ENCODE results near the gene CARMIL3. TPM values are rescaled to one million over a fixed set of nuclear protein-coding genes. Genes with fewer than 3 reads are reported as not detected.
"Not testable (repeated sequence)": the region's sequence is repeated elsewhere in the genome, so short reads cannot be mapped to it uniquely, and the experiment has no call there.

The CARMIL3 gene
- polyA plus RNA-seq, 12 donors: 0.09 to 0.74 (median 0.22) TPM; not detected in 2

DNA sequence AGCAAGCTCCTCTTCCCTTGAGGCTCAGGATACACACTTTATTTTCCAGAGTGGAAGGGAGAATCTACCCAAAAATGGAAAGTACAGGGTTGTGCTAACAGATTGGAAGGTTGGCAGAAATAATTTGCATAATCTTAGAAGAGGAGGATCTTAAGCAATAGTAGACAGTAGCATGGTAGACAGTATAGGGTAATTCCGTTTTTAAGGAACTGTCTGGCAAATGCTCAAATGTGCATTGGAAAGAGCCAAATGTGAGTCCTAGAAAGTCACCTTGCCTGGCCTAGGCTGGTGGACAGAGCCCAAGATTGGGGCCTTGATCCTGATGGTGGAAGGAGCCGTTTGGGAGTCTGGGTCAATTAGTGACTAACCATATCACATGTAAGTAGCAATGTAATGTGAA is 13.1 kb upstream of the CARMIL3 start:
- no peak for DNase-seq

DNA sequence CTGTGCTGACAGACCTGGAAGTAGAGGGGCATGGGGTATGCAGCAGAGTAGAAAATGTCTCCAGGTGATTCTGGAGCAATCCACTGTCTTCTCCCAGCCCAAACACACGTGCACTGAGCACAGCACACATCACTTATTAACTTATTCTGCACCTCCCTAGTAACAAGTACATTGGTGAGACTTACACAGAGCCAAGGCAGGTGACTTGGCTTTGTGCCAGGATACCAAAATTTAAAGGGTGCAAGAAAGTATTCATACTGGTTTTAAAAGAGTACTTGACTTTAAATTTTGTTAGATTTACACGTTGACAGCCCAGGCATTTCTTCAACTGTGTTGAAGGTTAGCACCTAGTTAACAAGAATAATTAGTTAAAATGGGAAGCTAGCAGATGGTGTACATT is 11.1 kb upstream of the CARMIL3 start:
- DNase-seq: no peak

DNA sequence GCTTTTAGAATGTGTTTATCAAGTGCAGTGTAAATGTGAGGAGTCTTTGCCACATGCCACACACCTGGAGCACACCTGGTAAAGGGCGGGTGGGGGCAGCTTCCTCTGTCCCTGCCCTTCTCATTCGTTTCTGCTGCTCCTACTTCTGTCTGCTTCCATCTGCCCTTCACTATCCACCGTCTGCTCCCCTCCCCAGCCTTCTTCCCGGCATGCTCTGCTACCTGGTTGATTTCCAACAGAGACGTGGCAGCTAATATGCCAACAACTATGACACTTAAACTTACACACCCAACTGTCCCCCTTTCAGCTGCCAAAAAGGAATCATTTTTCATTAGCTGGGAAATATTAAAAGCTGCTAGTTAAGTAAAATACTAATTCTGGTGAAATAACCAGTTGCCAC is 9.1 kb upstream of the CARMIL3 start:
- no peak for DNase-seq

DNA sequence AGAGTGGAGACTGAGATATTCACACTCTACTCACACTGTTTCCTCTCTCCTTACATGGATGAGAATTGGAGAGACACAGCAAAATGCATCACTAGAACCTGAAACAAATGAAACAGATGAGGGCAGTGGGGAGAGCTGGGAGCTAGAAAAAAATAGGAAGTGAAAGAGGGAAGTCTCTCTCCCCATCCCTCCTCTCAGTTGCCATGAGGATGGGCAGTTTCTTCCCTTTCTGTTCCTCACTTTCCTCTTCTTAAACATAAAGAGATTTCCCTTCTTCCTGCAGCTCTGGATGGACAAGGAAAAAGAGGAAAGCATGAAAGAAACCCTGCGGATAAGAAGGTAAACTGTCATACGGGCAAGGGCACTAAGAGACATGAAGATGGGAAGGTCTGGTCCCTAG is 2.8 kb upstream of the CARMIL3 start:
- not testable (repeated sequence) for DNase-seq

DNA sequence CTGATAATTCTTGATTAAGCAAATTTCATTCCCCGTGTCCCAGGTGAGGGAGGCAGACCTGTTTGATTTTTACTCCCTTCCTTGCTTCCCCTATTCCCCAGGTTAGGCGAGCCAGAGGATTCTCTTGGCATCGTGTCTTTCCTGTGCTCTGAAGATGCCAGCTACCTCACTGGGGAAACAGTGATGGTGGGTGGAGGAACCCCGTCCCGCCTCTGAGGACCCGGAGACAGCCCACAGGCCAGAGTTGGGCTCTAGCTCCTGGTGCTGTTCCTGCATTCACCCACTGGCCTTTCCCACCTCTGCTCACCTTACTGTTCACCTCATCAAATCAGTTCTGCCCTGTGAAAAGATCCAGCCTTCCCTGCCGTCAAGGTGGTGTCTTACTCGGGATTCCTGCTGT is 1.1 kb upstream of the CARMIL3 start:
- DNase-seq: not testable (repeated sequence)

DNA sequence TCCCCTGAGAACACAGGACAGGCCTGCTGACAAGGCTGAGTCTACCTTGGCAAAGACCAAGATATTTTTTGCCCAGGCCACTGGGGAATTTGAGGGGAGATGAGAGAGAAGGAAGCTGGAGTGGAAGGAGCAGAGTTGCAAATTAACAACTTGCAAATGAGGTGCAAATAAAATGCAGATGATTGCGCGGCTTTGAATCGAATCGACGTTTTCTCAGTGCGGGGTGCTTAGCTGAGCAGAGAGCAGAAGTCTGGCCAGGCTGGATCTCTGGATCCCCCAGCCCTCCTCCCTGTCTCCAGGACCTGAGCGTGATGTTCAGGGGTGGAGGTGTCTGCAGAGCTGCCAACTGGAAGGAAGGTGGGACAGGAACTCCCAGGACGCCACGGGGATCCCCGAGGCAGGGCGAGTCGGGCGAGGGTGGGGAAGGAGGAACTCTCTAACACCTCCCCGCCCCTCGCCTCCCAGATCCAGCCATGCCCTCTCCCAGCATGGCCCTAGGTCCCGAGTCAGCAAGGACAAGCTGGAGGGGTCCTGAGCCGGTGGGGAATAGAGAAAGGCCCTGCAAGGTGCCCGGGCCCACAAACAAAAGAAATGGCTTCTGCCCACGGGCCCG is 527 bp upstream of the CARMIL3 start:
- DNase-seq: peak; percentile 7

DNA sequence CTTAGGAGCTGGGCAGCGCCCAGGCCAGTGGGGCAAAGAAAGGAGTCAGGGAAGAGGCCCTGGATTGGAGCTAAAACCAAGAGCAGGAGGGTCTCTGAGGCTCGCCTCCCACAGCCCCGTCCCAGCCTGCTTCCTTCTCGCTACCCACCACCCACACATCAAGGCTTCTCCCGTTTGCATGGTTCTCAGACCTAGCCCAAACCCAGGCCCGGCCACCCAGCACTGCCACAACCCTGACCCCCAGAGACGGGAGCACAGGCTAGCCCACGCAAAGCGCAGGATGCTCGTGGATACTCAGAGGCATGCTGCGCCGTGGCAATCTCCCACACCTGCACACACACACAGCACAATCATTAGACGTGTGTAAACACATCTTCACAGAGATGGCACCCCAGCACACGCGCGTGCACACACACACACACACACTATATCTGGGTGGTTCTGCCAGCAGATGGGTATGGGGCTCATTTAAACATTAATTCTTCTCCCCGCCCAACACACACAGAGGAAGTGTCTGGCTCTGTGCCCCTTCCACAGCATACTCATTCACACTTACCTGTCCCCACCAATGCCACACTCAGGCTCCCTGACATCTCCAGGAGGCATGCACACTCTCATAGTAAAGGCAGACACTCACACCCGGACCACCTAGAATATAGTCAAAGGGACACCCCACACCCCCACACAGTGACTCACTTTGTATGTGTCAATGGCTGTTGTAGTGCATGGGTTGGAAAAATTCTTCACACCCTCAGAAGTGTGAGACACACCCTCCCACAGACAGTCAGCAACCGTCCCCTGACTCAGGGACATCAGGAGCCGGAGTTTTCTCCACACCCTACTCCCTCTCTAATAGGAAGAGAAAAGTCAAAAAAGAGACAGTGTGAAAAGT is 1.1 kb downstream of the CARMIL3 start:
- DNase-seq: no peak

DNA sequence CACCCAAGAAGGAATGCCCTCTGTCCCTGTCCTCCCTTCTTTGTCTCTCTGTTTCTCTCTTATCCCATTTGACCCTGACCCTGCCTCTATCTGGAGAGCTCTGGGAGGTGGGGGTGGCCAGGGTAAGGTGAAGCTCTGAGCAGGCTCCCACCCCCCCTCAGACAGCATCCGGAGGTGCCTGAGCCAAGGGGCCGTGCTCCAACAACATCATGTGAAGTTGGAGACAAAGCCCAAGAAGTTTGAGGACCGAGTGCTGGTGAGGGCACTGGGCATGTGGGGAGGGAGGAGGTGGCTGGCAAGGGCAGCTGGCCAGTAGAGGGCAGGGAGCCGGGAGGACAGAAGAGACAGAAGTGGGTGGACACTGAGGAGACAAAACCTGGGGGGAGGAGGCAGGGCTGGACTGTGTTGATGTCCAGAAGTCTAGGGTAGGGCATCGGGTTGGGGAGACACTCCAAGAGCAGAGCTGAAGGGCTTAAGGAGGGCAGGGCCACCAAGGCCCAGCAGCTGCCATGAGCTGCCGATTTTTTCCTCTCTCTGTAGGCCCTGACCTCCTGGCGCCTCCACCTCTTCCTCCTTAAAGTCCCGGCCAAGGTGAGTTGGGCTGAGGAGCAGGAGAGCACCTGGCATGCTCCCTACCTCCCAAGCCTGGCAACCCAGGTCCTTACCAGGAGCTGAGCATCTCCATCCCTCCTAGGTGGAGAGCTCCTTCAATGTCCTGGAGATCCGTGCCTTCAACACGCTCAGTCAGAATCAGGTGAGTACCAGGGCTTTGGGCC is 1.9 kb downstream of the CARMIL3 start:
- DNase-seq: no peak

DNA sequence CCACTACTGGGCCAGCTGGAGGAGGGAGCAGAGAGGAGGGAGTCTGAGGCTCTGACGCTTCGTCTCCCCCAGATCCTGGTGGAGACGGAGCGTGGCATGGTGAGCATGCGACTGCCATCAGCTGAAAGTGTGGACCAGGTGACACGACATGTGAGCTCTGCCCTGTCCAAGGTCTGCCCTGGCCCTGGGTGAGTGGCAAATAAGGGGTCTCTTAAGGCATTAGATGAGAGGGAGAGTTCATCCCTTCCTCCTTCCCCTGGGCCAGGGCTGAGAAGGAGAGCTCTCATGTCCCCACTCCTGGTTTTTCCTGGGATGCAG is 2.5 kb downstream of the CARMIL3 start:
- no peak for DNase-seq

DNA sequence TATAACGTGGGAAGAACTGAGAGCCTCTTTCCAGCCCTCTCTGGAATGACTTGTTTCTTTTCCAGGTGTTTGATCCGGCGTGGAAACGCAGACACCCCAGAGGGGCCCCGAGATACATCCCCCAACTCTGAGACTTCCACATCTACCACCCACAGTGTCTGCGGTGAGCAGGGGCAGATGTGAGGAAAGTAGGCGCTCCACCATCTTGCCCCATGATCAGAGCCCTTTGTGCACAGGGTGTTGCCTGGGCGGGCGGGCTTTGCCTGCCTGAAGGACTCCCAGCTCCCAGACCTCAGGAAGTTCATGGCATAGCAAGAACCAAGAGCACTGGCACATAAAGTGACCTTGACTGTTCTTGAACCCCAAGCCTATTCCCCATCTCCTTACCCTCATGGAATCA is 2.8 kb downstream of the CARMIL3 start:
- DNase-seq: no peak

DNA sequence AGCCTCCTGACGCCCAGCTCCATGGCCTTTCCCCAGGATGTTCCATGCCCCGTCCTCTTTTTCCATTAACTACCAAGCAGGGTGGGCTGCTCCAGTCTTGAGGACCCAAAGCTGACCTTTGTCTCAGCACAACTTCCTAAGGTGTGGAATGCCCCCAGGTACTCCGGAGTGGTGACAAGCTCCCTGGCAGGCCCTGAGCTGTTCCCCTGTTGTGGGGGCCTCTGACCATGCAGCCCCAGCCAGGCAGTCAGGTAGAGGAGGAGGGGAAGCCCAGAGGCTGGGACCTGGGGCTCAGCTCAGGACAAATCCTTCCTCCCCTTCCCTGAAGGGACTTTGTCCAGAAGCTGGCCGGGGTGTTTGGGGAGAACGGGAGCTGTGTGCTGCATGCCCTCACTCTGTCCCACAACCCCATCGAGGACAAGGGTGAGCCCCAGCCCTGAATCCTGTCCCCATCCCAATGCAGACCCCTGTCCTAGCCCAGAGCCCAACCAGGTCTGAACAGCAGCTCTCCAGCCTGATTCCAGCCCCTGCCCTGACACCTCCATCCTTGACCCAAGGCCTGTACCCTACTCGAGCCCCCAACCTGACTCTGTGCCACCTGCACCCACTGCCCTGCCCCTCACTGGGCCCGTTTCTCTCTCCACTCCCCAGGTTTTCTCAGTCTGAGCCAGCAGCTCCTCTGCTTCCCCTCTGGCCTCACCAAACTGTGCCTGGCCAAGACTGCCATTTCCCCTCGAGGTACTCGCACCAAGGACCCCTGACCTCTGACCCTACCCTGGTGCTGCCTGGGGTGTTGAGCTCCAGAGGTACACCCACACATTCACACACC is 4.4 kb downstream of the CARMIL3 start:
- DNase-seq: no peak

DNA sequence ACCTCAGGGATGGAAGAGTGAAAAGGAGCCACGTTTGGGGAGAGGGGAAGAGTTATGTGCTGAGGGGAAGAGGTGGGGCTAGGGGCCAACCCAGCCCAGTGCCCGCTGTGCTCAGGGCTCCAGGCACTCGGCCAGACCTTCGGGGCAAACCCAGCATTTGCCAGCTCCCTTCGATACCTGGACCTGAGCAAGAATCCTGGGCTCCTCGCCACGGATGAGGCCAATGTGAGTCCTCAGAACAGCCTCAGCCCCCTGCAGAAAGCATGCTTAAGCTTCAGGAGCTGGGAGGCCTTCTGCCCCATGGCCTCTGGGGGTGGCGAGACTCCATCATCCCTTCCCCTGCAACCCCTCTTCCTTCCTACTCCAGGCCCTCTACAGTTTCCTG is 5.0 kb downstream of the CARMIL3 start:
- no peak for DNase-seq

DNA sequence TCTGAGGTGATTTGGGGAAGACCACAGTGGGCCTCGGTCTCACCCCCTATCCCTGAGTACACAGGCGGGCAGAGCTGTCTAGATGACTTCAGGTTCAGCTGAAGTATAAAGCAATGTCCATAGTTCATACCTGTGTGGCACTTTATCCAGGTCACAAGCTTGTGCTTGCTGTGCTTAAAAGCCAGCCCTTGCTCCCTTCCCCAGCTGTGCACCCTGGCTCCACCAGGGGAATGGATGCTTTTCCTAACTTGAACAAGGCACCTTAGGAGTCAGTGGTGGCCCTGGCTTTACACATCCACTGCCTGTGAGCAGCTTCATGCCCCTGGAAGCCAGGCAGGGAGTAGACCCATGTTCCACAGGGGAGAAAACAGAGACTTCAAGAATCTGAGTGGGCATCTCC is 5.5 kb downstream of the CARMIL3 start:
- no peak for DNase-seq

DNA sequence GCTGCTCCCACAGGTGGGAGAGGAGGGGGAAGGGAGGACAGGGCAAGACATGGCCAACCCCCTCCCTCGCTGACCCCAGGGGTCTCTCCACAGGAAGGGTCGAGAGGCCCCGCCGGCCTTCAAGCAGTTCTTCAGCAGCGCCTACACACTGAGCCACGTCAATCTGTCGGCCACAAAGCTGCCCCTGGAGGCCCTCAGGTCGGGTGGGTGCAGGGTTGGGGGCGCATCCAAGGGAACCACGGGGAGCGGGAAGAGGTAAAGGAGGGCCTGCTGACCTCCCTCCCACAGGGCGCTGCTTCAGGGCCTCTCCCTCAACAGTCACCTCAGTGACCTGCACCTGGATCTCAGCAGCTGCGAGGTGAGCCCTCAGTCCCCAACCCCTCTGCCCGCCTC is 6.1 kb downstream of the CARMIL3 start:
- no peak for DNase-seq

DNA sequence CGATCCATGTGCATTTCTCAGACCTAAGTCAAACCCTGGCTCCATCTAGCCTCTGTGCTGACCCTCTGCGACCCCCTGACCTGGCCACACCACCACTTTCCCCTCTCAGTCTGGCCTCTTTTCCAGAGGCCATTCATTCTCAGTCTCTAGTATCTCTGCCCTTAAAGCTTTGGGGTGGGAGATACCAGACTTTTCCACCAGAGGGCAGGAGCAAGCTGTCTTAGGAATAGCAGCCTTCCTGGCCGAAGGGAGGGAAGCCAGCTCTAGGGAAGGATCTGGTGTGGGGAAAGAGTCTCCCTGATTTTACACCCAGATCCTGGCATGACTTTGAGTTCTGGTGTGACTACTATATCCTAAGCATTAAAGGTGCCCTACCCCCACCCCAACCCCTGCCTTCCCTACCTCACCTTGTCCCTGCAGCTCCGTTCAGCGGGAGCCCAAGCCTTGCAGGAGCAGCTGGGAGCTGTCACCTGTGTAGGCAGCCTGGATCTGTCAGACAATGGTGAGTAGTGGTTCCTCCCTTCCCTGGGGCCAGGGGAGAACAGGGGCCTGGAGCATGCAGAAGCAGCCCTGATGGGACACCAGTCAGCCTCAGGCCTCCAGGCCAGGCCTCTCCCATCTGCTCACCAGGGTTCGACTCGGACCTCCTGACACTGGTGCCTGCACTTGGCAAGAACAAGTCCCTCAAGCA is 6.6 kb downstream of the CARMIL3 start:
- DNase-seq: peak; percentile 81

DNA sequence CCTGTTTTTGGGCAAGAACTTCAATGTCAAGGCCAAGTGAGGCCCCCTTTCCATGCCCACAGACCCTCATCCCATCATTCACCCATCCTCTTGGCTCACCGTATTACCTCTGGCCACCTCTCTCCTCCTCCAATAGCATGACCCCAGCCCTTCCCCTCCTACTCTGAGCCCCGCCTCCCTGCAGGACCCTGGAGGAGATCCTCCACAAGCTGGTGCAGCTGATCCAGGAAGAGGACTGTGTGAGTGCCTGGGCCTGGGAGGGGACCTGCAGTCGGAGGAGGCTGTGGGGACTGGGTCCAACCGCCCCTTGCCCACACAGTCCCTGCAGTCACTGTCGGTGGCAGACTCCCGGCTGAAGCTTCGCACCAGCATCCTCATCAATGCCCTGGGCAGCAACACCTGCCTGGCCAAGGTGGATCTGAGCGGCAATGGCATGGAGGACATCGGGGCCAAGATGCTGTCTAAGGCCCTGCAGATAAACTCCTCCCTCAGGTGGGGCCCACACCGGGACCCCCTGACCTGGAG is 7.2 kb downstream of the CARMIL3 start:
- no peak for DNase-seq

DNA sequence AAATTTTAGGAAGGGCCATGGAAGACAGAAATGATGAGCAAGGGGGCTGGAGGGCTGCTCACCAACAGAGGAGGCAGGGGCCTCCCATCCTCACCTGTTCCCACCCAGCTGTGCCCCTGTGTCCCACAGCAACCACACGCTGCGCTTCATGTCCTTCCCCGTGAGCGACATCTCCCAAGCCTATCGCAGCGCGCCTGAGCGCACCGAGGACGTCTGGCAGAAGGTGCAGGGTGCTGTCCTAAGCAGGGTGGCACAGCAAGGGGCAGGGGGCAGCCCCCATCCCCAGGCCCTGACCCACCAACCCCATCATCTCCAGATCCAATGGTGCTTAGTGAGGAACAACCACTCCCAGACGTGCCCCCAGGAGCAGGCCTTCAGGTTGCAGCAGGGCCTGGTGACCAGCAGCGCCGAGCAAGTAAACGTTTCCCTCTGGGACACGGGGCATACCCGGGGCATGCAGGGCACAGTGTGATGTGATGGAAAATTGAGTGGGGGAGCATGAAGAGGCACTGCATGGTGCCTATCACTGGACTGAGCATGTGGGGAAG is 8.1 kb downstream of the CARMIL3 start:
- DNase-seq: no peak

DNA sequence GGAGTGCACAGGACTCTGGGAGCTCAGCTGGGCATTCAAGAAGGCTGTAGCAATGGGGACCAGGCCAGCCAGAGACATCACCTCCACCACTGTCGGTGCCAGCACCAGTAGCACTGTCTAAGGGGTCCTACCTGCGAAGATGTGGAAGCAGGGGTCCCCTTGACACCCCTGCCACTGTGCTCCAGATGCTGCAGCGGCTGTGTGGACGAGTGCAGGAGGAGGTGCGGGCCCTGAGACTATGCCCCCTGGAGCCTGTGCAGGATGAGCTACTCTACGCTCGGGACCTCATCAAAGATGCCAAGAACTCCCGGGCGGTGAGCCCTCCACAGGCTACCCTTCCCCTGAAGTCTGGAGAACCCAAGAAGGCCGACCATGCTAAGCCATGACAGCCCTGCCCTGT is 8.6 kb downstream of the CARMIL3 start:
- no peak for DNase-seq

DNA sequence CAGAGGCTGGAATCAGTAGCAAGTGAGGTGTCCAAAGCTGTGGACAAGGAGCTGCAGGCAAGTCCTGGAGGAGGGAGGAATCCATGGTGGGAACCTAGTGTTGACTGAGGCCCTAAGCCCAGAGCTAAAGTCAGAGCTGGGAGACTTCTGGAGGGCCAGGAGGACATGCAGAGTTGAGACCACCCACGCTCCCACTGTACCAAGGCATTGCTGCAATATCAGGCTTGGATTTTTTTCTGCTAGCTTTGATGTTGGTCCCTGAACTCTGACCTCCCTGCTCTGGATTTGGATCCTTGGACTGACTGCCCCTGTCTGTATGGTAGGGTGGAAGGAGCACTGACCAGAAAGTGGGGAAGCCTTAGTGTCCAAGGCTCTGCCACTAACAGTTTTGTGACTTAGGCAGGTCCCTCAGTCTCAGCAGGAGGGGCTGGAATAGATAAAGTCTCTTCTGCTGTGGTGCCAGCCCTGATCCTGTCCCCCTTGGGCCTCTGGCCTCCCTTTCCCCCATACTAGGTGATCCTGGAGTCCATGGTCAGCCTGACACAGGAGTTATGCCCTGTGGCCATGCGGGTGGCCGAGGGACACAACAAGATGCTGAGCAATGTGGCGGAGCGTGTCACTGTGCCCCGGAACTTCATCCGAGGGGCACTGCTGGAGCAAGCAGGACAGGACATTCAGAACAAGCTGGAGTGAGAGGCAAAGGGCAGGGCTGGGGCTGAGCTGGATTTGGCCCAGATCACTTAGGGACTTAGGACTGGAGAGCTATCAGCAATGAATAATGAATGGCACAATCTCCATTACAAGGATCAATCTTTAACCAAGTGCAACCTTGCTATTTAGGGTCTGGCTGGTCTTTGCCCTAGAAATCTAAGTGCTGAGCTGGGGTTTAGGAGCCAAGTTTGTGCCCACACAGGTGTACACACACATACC is 9.4 kb downstream of the CARMIL3 start:
- no peak for DNase-seq
